Measurements from ENCODE around the gene KIF6.
"Not testable (repeated sequence)": the region's sequence is repeated elsewhere in the genome, so short reads cannot be mapped to it uniquely, and the experiment has no call there.

Gene KIF6

GRCh38 chr6:39516471-39516870 is 208.7 kb downstream of the KIF6 start:
- H3K4me3 ChIP-seq (ENCODE audit: low read depth, low read length), result no peak overlapping the region
- no peak for DNase-seq (ENCODE audit: low read depth)
- TF ChIP-seq CTCF (IDR thresholded peaks at IDR 0.05; ENCODE audit: insufficient read depth, low read depth, low read length, missing control alignments), result no peak

- DNase-seq (ENCODE audit: low read depth), result no peak
- TF ChIP-seq CTCF (IDR thresholded peaks at IDR 0.05; ENCODE audit: insufficient read depth, low read depth, low read length, missing control alignments), result no peak
- no peak overlapping the region for H3K4me3 ChIP-seq (ENCODE audit: low read depth, low read length)
Measured at GRCh38 chr6:39515471-39515870, 209.7 kb downstream of the KIF6 start.

GRCh38 chr6:39515006-39515405 is 210.2 kb downstream of the KIF6 start:
- DNase-seq (ENCODE audit: low read depth), result no peak
- TF ChIP-seq CTCF (IDR thresholded peaks at IDR 0.05; ENCODE audit: insufficient read depth, low read depth, low read length, missing control alignments), result no peak
- H3K4me3 ChIP-seq (ENCODE audit: low read depth, low read length), result no peak overlapping the region

- H3K4me3 ChIP-seq (ENCODE audit: low read depth, low read length); DNase-seq (ENCODE audit: low read depth): not testable (repeated sequence)
Measured at GRCh38 chr6:39509831-39510230, 215.4 kb downstream of the KIF6 start.

GRCh38 chr6:39508515-39508914 is 216.7 kb downstream of the KIF6 start:
- no peak for DNase-seq (ENCODE audit: low read depth)
- no peak overlapping the region for H3K4me3 ChIP-seq (ENCODE audit: low read depth, low read length)
- no peak for TF ChIP-seq CTCF (IDR thresholded peaks at IDR 0.05; ENCODE audit: insufficient read depth, low read depth, low read length, missing control alignments)

GRCh38 chr6:39507331-39507998 is 217.7 kb downstream of the KIF6 start:
- no peak overlapping the region for H3K4me3 ChIP-seq (ENCODE audit: low read depth, low read length)
- TF ChIP-seq CTCF (IDR thresholded peaks at IDR 0.05; ENCODE audit: insufficient read depth, low read depth, low read length, missing control alignments), result no peak
- DNase-seq (ENCODE audit: low read depth), result no peak

GRCh38 chr6:39502362-39502955 is 222.7 kb downstream of the KIF6 start:
- DNase-seq (ENCODE audit: low read depth), result not testable (repeated sequence)

GRCh38 chr6:39499053-39499452 is 226.2 kb downstream of the KIF6 start:
- no peak for TF ChIP-seq CTCF (IDR thresholded peaks at IDR 0.05; ENCODE audit: insufficient read depth, low read depth, low read length, missing control alignments)
- no peak for DNase-seq (ENCODE audit: low read depth)
- no peak overlapping the region for H3K4me3 ChIP-seq (ENCODE audit: low read depth, low read length)

More at GRCh38 chr6:39502362-39502955, 222.7 kb downstream of the KIF6 start:
- not testable (repeated sequence) for H3K4me3 ChIP-seq (ENCODE audit: low read depth, low read length)
